GM12864 (cell line): ENCODE data around the gene AQP1.

Source experiments
- DNase-seq: peaks from one replicate; pipeline ENCODE4 v3.0.0-alpha.2; 2011; ENCODE audit warnings: low read depth
- H3K4me3 ChIP-seq: 2 replicates; pipeline ENCODE4 v1.5.1; 2011; ENCODE audit warnings: mild to moderate bottlenecking, low read depth, low read length, control low read depth
- CTCF ChIP-seq: IDR thresholded peaks from 2 replicates; pipeline ENCODE4 v1.5.1; 2011; ENCODE audit warnings: low read depth, mild to moderate bottlenecking, moderate library complexity, low read length, control low read depth, inconsistent platforms; ENCODE audit errors: missing control alignments

The AQP1 gene

DNA sequence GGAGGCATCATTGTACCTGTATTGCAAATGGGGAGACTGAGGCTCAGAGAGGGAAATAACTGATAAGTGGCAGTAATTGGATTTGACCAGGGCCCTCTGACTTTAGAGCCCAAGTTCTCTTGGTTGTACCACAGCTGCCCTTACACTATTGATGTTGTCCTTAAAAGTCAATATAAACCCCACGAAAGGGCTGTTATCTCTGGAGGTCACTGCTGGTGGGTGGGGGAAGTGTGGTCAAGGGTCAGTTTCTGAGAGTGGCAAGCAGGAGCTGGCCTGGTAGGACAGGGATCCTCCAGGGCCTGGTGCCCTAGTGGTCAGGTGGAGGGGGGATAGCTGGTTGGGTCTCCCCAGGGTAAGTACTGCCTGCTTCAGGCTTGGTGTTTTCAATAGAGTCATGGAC, 44.2 kb upstream of the AQP1 start:
- no peak for TF ChIP-seq CTCF
- H3K4me3 ChIP-seq, result no peak overlapping the region
- no peak for DNase-seq

DNA sequence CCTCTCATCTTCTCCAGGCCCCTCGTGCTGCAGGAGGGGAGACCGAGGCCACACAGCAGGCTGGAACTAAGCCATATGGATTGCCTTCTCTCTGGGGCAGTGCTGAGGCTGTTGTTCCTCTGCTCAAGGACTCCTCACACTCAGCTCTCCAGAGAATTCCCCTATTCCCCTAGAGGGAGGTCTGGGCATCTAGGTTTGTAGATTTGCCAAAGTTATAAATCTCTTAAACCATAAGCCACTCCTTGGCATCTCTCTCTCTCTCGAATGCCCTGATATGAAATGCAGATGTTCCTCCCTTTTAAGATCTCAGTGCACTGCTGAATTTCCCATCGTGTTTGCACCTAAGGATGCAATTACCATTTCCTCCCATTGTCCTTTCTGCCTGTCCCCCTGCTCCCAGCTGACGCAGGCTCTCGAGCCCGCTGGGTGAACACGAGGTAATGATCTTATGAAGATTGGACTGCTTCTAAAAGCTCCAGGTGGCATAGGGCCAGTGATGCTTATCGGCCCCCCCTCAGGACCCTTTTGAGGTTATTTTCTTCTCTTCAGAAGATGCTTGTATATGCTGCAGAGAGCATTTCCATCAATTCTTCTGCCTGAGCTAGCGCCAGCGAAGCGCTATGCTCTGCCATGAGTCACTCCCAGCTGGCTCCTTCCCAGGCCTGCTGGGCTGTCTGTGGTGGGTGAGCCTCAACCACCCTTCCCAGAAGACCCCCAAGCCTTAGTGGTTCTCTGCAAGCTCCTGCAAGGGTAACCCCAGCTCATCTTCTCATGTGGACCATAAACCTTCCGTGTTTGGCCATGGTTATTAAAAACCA, 41.6 kb upstream of the AQP1 start:
- no peak overlapping the region for H3K4me3 ChIP-seq
- TF ChIP-seq CTCF, result no peak
- DNase-seq, result no peak

- TF ChIP-seq CTCF, result no peak
- DNase-seq, result no peak
- H3K4me3 ChIP-seq, result no peak overlapping the region
Measured at GRCh38 chr7:30870821-30871518, 40.7 kb upstream of the AQP1 start.

DNA sequence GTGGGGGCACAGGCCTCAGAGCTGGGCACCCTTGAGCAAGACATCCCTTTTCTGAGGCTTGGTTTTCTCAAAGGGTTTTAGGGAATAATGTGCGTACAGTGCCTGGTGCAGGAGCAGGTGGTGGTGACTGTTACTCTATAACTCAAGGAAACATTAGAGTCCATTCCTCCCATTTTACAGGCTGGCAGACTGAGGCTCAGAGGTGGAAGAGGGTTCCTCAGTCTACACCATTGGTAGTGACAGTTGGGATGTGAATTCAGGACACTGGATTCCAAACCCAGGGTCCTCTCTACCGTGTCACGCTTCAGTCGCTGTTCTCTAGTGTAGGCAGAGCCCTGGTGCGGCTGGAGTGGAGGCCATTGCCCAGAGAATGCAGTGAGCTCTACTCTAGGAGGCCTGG, 40.0 kb upstream of the AQP1 start:
- TF ChIP-seq CTCF, result no peak
- H3K4me3 ChIP-seq, result no peak overlapping the region
- DNase-seq, result no peak

GRCh38 chr7:30873207-30873606, 38.4 kb upstream of the AQP1 start:
- DNase-seq, result no peak
- no peak overlapping the region for H3K4me3 ChIP-seq
- TF ChIP-seq CTCF, result no peak

GRCh38 chr7:30873656-30874055, 38.0 kb upstream of the AQP1 start:
- TF ChIP-seq CTCF, result no peak
- no peak for DNase-seq
- H3K4me3 ChIP-seq, result no peak overlapping the region
